NT2/D1 (cell line): Measurements from ENCODE around the gene HIBADH.
"Not testable (repeated sequence)": the region's sequence is repeated elsewhere in the genome, so short reads cannot be mapped to it uniquely, and the experiment has no call there.

Experiments used
- DNase-seq: peaks from one replicate; pipeline ENCODE4 v3.0.0-alpha.2; 2011; ENCODE audit warnings: low read depth, low spot score
- H3K27me3 ChIP-seq: 2 replicates; pipeline ENCODE4 v1.6.0; 2011; ENCODE audit warnings: mild to moderate bottlenecking; ENCODE audit not compliant: insufficient read length, insufficient read depth
- H3K36me3 ChIP-seq: 2 replicates; pipeline ENCODE4 v1.6.1; 2011; ENCODE audit warnings: mild to moderate bottlenecking, low read length, mixed read lengths; ENCODE audit not compliant: insufficient read depth, insufficient read length
- H3K4me1 ChIP-seq: 2 replicates; pipeline ENCODE4 v1.5.1; 2011; ENCODE audit not compliant: insufficient read depth, insufficient read length
- H3K4me3 ChIP-seq: 2 replicates; pipeline ENCODE4 v1.5.1; 2011; ENCODE audit warnings: low read depth; ENCODE audit not compliant: insufficient read length
- H3K9ac ChIP-seq: 2 replicates; pipeline ENCODE4 v1.6.0; 2011; ENCODE audit warnings: low read depth; ENCODE audit not compliant: insufficient read length
- H3K9me3 ChIP-seq: 2 replicates; pipeline ENCODE4 v1.5.1; 2011; ENCODE audit warnings: mild to moderate bottlenecking, low read length; ENCODE audit not compliant: insufficient read depth
- SUZ12 ChIP-seq: IDR thresholded peaks from 2 replicates; pipeline ENCODE4 v1.6.1; 2011; ENCODE audit not compliant: insufficient read length, insufficient read depth; ENCODE audit errors: extremely low read depth
- YY1 ChIP-seq: IDR thresholded peaks from 2 replicates; pipeline ENCODE4 v1.6.1; 2011; ENCODE audit not compliant: insufficient read length, insufficient read depth
- ZNF274 ChIP-seq: IDR thresholded peaks from 2 replicates; pipeline ENCODE4 v1.6.1; 2011; ENCODE audit warnings: mild to moderate bottlenecking, low read depth, low read length

Gene HIBADH

GRCh38 chr7:27642271-27642670 lies 20.4 kb downstream of the HIBADH start:
- no peak for TF ChIP-seq SUZ12
- no peak for TF ChIP-seq ZNF274
- Histone ChIP-seq H3K4me3 (no peak overlapping the region), H3K27me3 (no peaks in the 10 kb centered on the region), H3K9me3 (no peaks in the 10 kb centered on the region), H3K4me1 (no peaks in the 10 kb centered on the region), H3K36me3 (peaks cover 9% of the 10 kb centered on the region), H3K9ac (no peak overlapping the region)
- DNase-seq, result no peak

- peaks cover 5% of the 10 kb centered on the region for H3K36me3 ChIP-seq
- no peak overlapping the region for H3K9ac ChIP-seq
- H3K4me1 ChIP-seq, result no peaks in the 10 kb centered on the region
- no peaks in the 10 kb centered on the region for H3K27me3 ChIP-seq
- H3K4me3 ChIP-seq, result no peak overlapping the region
- TF ChIP-seq ZNF274 (no peak), SUZ12 (no peak), YY1 (no peak)
- H3K9me3 ChIP-seq, result no peaks in the 10 kb centered on the region
- no peak for DNase-seq
Measured at GRCh38 chr7:27641581-27642230, 21.0 kb downstream of the HIBADH start.

GRCh38 chr7:27640884-27641574 lies 21.7 kb downstream of the HIBADH start:
- Histone ChIP-seq H3K27me3 (no peaks in the 10 kb centered on the region), H3K4me1 (no peaks in the 10 kb centered on the region), H3K9ac (no peak overlapping the region), H3K9me3 (no peaks in the 10 kb centered on the region), H3K4me3 (no peak overlapping the region), H3K36me3 (peaks cover 4% of the 10 kb centered on the region)
- no peak for DNase-seq
- TF ChIP-seq SUZ12 (no peak), ZNF274 (no peak), YY1 (no peak)

- no peaks in the 10 kb centered on the region for H3K27me3 ChIP-seq
- H3K9me3 ChIP-seq, result no peaks in the 10 kb centered on the region
- H3K4me3 ChIP-seq, result no peak overlapping the region
- TF ChIP-seq SUZ12, result no peak
- TF ChIP-seq YY1, result no peak
- no peak for TF ChIP-seq ZNF274
- peaks cover 4% of the 10 kb centered on the region for H3K36me3 ChIP-seq
- H3K4me1 ChIP-seq, result no peaks in the 10 kb centered on the region
- DNase-seq, result no peak
- H3K9ac ChIP-seq, result no peak overlapping the region
Measured at GRCh38 chr7:27639851-27640250, 22.8 kb downstream of the HIBADH start.

- H3K4me3 ChIP-seq, H3K36me3 ChIP-seq, DNase-seq, H3K9me3 ChIP-seq, H3K4me1 ChIP-seq, H3K27me3 ChIP-seq, H3K9ac ChIP-seq: not testable (repeated sequence)
Measured at GRCh38 chr7:27639048-27639447, 23.6 kb downstream of the HIBADH start.

GRCh38 chr7:27636326-27637006 lies 26.2 kb downstream of the HIBADH start:
- H3K4me3 ChIP-seq, result no peak overlapping the region
- H3K9ac ChIP-seq, result no peak overlapping the region
- no peaks in the 10 kb centered on the region for H3K4me1 ChIP-seq
- H3K27me3 ChIP-seq, result no peaks in the 10 kb centered on the region
- H3K36me3 ChIP-seq, result peaks cover 7% of the 10 kb centered on the region
- H3K9me3 ChIP-seq, result no peaks in the 10 kb centered on the region
- no peak for DNase-seq
- no peak for TF ChIP-seq ZNF274
- no peak for TF ChIP-seq SUZ12
- TF ChIP-seq YY1, result no peak

GRCh38 chr7:27635728-27636127 lies 27.0 kb downstream of the HIBADH start:
- Histone ChIP-seq H3K36me3 (peaks cover 6% of the 10 kb centered on the region), H3K4me3 (no peak overlapping the region), H3K27me3 (no peaks in the 10 kb centered on the region), H3K9me3 (no peaks in the 10 kb centered on the region), H3K9ac (no peak overlapping the region), H3K4me1 (no peaks in the 10 kb centered on the region)
- no peak for DNase-seq
- no peak for TF ChIP-seq SUZ12
- no peak for TF ChIP-seq ZNF274
- no peak for TF ChIP-seq YY1
